HG02943 (cell line): ENCODE measurements around the gene ONECUT3.

Experiments
- ATAC-seq: cut with Tn5 transposase; IDR thresholded peaks from one replicate; pipeline ENCODE4 v1.9.1; 2021; ENCODE audit warnings: mild to moderate bottlenecking, low read depth, moderate library complexity; ENCODE audit not compliant: unreplicated experiment

The ONECUT3 gene

GRCh38 chr19:1826557-1827521 is 73.5 kb downstream of the ONECUT3 start:
- ATAC-seq, result no peak

GRCh38 chr19:1827566-1828278 is 74.4 kb downstream of the ONECUT3 start:
- ATAC-seq, result no peak

DNA sequence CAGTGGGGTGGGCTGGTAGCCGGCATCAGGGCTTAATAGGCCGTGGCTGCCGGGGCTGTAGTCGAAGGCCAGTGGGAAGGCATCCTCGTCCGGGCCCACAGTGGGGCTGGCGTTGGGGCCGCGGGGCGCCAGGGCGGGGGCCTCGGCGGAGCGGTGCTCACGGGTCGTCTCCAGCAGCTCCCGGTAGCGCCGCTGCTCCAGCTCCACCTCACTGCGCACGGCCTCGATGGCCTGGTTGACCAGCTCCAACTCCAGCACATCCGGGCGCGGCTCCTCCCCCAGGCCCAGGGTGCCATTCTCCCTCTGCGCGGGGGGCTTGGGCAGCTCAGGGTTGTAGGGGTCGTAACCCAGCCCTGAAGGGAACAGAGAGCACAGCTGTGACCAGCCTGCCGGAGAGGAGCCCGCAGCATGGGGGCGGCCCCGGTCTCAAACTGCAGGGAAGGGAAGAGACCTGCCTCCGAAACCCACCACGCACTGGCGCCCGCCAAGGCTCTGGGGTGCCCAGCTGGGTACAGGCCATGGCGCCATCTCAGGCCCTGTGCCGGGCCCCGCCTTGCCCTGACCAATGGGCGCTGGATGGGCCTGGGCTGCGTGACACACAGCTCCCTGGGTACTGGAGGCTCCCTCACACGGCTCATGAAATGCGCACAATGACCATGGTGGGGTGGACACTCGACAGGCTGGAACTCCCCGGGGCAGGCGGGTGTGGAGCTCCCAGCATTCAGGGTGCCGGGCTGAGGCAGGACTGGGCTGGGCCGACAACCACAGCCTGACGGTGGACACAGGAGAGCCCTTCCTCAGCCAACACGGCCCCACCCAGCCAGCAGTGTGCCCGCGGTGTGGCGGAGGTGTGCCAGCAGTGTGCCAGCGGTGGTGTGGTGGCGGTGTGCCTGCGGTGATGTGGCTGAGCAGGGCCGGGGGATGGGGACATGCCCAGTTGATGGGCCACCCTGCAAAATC is 75.3 kb downstream of the ONECUT3 start:
- ATAC-seq, result no peak

DNA sequence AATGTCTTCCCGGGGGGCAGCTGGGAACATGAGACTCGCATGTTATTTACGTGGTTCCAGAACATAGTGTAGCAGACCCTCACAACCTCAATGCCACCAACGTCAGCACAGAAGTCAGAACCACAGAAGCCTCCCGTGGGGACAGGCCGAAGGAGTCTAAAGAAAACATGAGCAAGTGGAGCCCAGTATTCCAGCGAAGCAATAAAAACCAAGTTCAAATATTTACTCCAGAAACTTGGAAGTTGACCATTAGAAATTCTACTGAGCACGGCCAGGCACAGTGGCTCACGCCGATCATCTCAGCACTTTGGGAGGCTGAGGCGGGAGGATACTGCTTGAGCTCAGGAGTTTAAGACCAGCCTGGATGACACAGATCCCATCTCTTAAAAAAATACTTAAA is 76.7 kb downstream of the ONECUT3 start:
- ATAC-seq, result no peak

DNA sequence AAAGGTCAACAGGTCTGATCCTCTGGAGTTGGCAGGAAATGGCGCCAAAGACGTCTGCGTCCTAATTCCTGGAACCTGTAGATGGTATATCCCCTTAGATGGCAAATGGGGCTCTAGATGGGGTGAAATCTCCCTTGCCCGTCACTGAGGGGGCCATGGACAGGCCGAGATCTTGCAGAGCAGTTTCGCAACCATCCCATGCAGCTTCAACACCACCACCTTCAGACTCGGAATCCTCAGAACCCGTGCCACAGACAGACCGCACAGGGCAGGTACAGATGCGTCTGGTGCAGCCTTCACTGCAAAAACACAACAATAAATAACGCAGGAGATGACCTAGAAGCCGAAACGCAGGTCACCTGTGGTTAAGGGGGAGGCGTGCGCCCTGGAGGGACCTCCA is 77.3 kb downstream of the ONECUT3 start:
- no peak for ATAC-seq
